Endodermal cell (in vitro differentiated cells): ENCODE measurements around the gene CNGA1. TPM values are rescaled to one million over a fixed set of nuclear protein-coding genes. Genes with fewer than 3 reads are reported as not detected.

Source experiments
- DNase-seq: peaks from one replicate; pipeline ENCODE4 v3.0.0-alpha.2; 2017
- H3K27ac ChIP-seq: 2 replicates; pipeline ENCODE4 v1.5.1; 2013; ENCODE audit warnings: mild to moderate bottlenecking, low read depth, low read length, moderate library complexity
- H3K27me3 ChIP-seq: 2 replicates; pipeline ENCODE4 v1.6.1; 2013; ENCODE audit warnings: mild to moderate bottlenecking, low read length, moderate library complexity; ENCODE audit not compliant: insufficient read depth, control insufficient read depth, poor library complexity, severe bottlenecking
- H3K36me3 ChIP-seq: 2 replicates; pipeline ENCODE4 v1.7.0; 2013; ENCODE audit warnings: mild to moderate bottlenecking, low read length, moderate library complexity; ENCODE audit not compliant: control insufficient read depth, insufficient read depth
- H3K4me1 ChIP-seq: one replicate; pipeline ENCODE4 v1.7.0; 2013; ENCODE audit warnings: low read length; ENCODE audit not compliant: control insufficient read depth, insufficient read depth
- H3K4me3 ChIP-seq: 2 replicates; pipeline ENCODE4 v1.5.1; 2013; ENCODE audit warnings: mild to moderate bottlenecking, low read length, moderate library complexity
- H3K9ac ChIP-seq: 2 replicates; pipeline ENCODE4 v1.6.1; 2013; ENCODE audit warnings: mild to moderate bottlenecking, low read length, moderate library complexity; ENCODE audit not compliant: poor library complexity, severe bottlenecking; ENCODE audit errors: extremely low read depth
- H3K9me3 ChIP-seq: 2 replicates; pipeline ENCODE4 v1.6.1; 2013; ENCODE audit warnings: mild to moderate bottlenecking, low read length, moderate library complexity; ENCODE audit not compliant: control insufficient read depth
- H3K27ac Mint-ChIP-seq: 2 replicates; pipeline ENCODE4 v1.8.0; 2020; ENCODE audit warnings: mixed read lengths
- H3K27me3 Mint-ChIP-seq: 2 replicates; pipeline ENCODE4 v1.8.0; 2021; ENCODE audit warnings: mild to moderate bottlenecking, mixed read lengths; ENCODE audit not compliant: insufficient read depth
- H3K36me3 Mint-ChIP-seq: 2 replicates; pipeline ENCODE4 v1.8.0; 2020; ENCODE audit warnings: low read depth, mixed read lengths
- H3K4me1 Mint-ChIP-seq: 2 replicates; pipeline ENCODE4 v1.8.0; 2020; ENCODE audit warnings: mixed read lengths
- H3K4me3 Mint-ChIP-seq: 2 replicates; pipeline ENCODE4 v1.8.0; 2020; ENCODE audit warnings: mild to moderate bottlenecking, moderate library complexity, mixed read lengths
- H3K9me3 Mint-ChIP-seq: 2 replicates; pipeline ENCODE4 v1.8.0; 2020; ENCODE audit warnings: mild to moderate bottlenecking, mixed read lengths
- WGBS, 2 experiments: methylation state at CpG; one replicate each; pipeline versions ENCODE4 v1.1.5 to v1.1.7; 2013; ENCODE audit warnings: missing lambda C conversion rate in 2 of 2, mixed read lengths in 1 of 2; ENCODE audit not compliant: insufficient coverage in 1 of 2, insufficient read length in 1 of 2; 5-methylcytosine and 5-hydroxymethylcytosine counted together
- total RNA-seq, 2 donors: library from RNA; stranded (reverse); fragmentation: NEBNext Ultra II Directional in 1 of 2; extraction: Animal tissue kit (Norgen Biotek cat#: 25700) in 1 of 2; gene quantifications; 2 replicates in 1 of 2; 3 replicates in 1 of 2; pipeline ENCODE4 v1.2.1, GENCODE V29; 2021
- TF ChIP-seq, protein P1 (sequence below): fragments of 200-600 bp; sonication (generic); conservative IDR thresholded peaks from 2 replicates; pipeline ENCODE4 v1.5.0; 2021; ENCODE audit warnings: antibody characterized with exemption, mild to moderate bottlenecking

Gene CNGA1
- total RNA-seq, 2 donors from 2014 or later, result 0.24 TPM; not detected in 1

DNA sequence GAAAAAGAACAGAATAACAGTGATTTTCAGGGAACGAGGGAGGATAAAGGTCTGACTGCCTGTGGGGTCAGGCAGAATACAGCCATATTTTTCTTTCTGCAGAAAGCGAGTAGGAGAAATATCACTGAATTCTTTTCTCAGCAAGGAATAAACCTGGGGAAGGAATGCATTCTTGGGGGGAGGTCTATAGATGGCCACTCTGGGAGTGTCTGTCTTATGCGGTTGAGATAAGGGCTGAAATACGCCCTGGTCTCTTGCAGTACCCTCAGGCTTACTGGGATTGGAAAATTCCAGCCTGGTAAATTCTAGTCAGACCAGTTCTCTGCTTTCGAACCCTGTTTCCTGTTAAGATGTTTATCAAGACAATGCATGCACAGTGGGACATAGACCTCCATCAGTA is 26.3 kb downstream of the CNGA1 start:
- Mint-ChIP-seq H3K9me3 (peaks cover 55% of the 10 kb centered on the region), H3K27ac (no peak overlapping the region), H3K4me1 (no peaks in the 10 kb centered on the region), H3K27me3 (no peaks in the 10 kb centered on the region), H3K4me3 (no peak overlapping the region), H3K36me3 (peaks cover 2% of the 10 kb centered on the region)
- peaks cover 40% of the 10 kb centered on the region for H3K9me3 ChIP-seq
- H3K27ac ChIP-seq, result no peak overlapping the region
- no peak overlapping the region for H3K4me3 ChIP-seq
- TF ChIP-seq, protein P1, sequence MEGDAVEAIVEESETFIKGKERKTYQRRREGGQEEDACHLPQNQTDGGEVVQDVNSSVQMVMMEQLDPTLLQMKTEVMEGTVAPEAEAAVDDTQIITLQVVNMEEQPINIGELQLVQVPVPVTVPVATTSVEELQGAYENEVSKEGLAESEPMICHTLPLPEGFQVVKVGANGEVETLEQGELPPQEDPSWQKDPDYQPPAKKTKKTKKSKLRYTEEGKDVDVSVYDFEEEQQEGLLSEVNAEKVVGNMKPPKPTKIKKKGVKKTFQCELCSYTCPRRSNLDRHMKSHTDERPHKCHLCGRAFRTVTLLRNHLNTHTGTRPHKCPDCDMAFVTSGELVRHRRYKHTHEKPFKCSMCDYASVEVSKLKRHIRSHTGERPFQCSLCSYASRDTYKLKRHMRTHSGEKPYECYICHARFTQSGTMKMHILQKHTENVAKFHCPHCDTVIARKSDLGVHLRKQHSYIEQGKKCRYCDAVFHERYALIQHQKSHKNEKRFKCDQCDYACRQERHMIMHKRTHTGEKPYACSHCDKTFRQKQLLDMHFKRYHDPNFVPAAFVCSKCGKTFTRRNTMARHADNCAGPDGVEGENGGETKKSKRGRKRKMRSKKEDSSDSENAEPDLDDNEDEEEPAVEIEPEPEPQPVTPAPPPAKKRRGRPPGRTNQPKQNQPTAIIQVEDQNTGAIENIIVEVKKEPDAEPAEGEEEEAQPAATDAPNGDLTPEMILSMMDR, result no peak
- no peaks in the 10 kb centered on the region for H3K36me3 ChIP-seq
- WGBS, 2 experiments, result 94 to 100% methylated on average over 2 to 5 of the region's 5 CpGs
- no peaks in the 10 kb centered on the region for H3K4me1 ChIP-seq
- H3K9ac ChIP-seq, result no peak overlapping the region
- H3K27me3 ChIP-seq, result no peaks in the 10 kb centered on the region
- DNase-seq, result peak; percentile 51

DNA sequence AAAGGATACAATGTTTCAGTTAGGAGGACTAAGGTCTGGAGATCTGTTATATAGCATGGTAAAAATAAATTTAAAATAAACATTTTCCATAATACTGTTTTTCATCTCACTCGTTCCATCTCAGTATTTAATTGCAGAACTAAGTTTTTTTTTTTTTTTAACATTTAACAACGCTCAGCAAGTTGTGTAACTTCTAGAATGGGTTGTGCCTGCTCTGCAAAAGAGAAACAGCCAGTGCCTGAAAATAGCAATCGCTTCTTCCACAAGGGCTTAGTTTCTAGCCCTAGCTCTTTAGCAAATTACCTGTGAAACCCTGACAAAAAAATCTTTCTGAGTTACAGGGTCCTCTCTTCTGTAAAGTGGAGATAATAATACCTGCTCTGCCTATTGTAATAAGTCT is 41.9 kb downstream of the CNGA1 start:
- Histone ChIP-seq H3K4me1 (no peaks in the 10 kb centered on the region), H3K9me3 (no peaks in the 10 kb centered on the region), H3K36me3 (no peaks in the 10 kb centered on the region), H3K9ac (no peak overlapping the region), H3K27ac (no peak overlapping the region), H3K27me3 (no peaks in the 10 kb centered on the region), H3K4me3 (no peak overlapping the region)
- H3K4me1 Mint-ChIP-seq, result no peaks in the 10 kb centered on the region
- no peak overlapping the region for H3K4me3 Mint-ChIP-seq
- no peaks in the 10 kb centered on the region for H3K36me3 Mint-ChIP-seq
- DNase-seq, result no peak
- no peaks in the 10 kb centered on the region for H3K9me3 Mint-ChIP-seq
- TF ChIP-seq, protein P1, result no peak
- no peak overlapping the region for H3K27ac Mint-ChIP-seq
- H3K27me3 Mint-ChIP-seq, result no peaks in the 10 kb centered on the region
- 86 to 93% methylated on average over 2 to 3 of the region's 3 CpGs for WGBS, 2 experiments

DNA sequence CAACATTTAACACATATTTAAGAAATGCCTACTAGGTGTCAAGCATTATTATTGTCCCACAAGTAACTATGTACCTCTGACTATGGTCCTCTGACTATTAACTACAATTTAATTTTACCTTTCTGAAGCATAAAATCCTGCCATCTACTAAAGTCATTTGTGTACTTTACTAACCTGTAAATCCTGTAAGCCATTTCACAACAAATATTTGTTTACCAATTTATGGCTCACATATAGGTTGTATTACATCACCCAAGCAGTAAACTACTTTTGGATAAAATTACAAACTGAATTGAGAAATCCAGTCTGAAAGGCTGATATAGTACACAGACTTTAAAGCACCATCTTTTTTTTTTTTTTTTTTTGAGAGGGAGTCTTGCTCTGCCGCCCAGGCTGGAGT is 43.8 kb downstream of the CNGA1 start:
- H3K27ac ChIP-seq, result no peak overlapping the region
- no peak for DNase-seq
- no peak overlapping the region for H3K4me3 ChIP-seq
- Mint-ChIP-seq H3K27ac (no peak overlapping the region), H3K4me3 (no peak overlapping the region), H3K9me3 (no peaks in the 10 kb centered on the region), H3K36me3 (no peaks in the 10 kb centered on the region), H3K27me3 (no peaks in the 10 kb centered on the region), H3K4me1 (no peaks in the 10 kb centered on the region)
- no peaks in the 10 kb centered on the region for H3K9me3 ChIP-seq
- H3K9ac ChIP-seq, result no peak overlapping the region
- TF ChIP-seq, protein P1, result no peak
- H3K27me3 ChIP-seq, result no peaks in the 10 kb centered on the region
- H3K4me1 ChIP-seq, result no peaks in the 10 kb centered on the region
- H3K36me3 ChIP-seq, result no peaks in the 10 kb centered on the region
- WGBS, 2 experiments, result 100% methylated on average over 1 of the region's 1 CpG; no CpG with 5 or more reads in 1 of the 2 experiments
